GM21360 (cell line): ENCODE results near the gene DOCK7.
"Not testable (repeated sequence)": the region's sequence is repeated elsewhere in the genome, so short reads cannot be mapped to it uniquely, and the experiment has no call there.

Experiments
- ATAC-seq: cut with Tn5 transposase; IDR thresholded peaks from one replicate; pipeline ENCODE4 v1.9.1; 2021; ENCODE audit warnings: mild to moderate bottlenecking, moderate library complexity; ENCODE audit not compliant: unreplicated experiment

The DOCK7 gene

DNA sequence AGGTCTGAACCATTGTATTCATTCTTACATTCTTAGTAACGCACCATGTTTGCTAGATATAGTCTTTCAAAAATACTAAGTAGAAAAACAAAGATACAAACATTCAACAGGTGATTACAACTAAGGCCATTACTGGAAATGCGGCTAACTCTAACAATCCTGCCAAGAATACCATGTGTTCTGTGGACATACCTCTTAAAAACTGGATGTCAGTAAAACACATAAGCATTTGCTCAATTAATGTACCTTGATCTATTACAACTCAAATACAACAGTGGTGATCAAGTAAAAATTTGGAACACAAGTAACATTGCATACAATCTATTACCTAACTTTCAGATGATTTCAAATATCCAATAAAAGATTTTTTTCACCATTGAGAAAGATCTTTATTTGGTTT lies 75.4 kb downstream of the DOCK7 start:
- ATAC-seq, result no peak

DNA sequence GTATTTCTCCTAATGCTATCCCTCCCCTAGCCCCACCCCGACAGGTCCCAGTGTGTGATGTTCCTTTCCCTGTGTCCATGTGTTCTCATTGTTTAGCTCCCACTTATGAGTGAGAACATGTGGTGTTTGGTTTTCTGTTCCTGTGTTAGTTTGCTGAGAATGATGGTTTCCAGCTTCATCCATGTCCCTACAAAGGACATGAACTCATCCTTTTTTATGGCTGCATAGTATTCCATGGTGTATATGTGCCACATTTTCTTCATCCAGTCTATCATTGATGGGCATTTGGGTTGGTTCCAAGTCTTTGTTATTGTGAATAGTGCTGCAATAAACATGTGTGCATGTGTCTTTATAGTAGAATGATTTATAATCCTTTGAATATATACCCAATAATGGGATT lies 77.6 kb downstream of the DOCK7 start:
- ATAC-seq, result not testable (repeated sequence)

DNA sequence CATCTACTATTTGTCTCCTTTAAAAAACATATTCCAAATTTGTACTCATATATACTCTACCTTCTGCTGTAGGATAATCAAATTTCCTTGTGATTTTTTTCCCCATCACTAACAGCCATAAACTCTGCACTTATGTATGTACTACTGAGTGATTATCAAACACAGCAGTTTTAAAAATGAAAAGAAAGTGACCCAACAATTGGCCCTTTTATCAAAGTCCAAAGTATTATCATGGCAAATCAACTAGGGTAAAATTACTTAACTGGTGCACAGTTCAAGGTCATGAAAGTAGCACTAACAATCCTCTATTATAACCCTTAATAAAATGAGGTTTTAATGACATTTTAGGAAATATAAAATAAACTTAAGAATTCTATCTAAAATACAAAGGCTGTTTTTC lies 79.3 kb downstream of the DOCK7 start:
- ATAC-seq, result no peak

DNA sequence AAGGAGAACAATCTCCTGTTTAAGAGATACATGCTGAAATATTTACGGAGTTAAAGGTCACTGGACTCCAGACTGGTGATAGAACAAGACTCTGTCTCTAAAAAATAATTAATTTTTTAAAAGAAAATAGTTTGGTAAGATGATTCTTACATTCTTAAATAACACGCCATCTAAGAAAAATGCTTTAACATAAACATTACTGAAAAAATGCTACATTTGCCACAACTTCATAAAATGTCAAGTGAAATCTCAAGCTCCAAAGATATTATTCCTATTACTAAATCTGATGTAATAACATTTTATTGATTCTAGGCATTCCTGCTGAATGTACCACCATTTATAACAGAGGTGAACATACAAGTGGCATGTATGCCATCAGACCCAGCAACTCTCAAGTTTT lies 86.7 kb downstream of the DOCK7 start:
- no peak for ATAC-seq

DNA sequence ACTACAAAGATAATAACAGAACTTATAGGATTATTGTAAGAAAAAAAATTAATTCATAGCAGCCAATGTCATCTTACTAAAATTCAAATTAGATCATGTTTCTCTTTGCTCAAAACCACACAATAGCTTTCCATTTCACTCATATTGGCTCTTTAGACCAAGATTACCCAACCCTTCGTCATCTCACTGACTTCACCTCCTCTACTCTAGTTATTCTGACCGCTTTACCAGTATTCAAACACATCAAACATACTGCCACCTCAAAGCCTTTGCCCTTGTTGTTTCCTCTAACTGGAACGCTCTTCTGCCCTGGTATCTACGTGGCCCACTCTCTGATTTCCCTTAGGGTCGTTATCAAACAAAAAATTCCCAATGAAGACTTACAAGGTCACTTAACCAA lies 89.1 kb downstream of the DOCK7 start:
- no peak for ATAC-seq

DNA sequence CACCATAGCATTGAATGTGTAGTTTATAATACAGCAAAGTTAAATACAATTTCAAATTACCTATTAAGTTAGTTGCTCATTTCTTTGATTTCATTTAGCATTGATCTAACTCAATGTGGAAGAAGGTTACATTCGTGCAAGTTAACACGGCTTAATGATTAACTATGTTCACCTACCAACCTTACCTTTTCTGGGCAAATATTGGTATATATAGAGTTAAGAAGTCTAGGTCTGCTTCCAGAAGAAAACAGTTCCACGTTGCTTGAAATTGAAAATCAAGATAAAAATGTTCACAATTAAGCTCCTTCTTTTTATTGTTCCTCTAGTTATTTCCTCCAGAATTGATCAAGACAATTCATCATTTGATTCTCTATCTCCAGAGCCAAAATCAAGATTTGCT lies 90.9 kb downstream of the DOCK7 start, which contains the start of gene ANGPTL3:
ANGPTL3 (plus strand) TSS at position 240 of the 400 bp plus-strand sequence; CDS start at position 287, 47 bp downstream.
- ATAC-seq, result no peak

DNA sequence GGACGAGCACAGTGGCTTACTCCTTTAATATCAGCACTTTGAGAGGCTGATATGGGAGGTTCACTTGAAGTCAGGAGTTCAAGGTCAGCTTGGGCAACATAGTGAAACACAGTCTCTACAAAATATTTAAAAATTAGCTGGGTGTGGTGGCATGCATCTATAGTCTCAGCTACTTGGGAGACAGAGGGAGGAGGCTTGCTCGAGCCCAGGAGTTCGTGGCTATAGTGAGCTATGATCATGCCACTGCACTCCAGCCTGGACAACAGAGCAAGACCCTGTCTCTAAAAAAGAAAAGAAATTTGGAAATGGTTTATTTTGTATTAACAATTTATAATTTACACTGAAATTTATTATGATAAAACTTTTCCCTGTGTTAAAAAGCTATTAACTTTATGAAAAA lies 92.5 kb downstream of the DOCK7 start:
- no peak for ATAC-seq

DNA sequence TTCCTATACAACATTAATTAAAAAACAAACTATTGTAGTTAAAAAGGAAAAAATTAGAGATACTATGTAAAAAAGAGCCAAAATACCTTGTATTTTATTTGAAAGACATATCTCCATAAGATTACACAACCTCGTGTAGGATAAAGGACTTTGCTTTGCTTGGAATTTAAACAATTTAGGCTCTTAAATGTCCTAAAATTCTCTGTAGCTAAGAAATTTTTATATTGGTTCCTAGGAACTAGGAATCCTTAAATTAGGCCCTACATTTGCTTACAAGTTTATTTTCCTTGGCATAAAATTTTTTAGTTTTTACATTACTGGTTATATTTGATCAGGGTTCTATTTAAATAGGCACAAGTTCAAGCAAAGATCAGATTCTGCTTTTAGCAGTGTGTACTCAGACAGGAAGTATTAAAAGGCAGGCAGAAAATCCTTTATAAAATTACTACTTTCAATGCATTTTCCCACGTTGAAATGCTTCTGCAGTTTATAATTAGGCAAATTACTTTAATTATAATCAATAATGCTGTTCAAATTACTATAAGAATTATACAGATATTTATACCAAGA lies 94.3 kb downstream of the DOCK7 start:
- no peak for ATAC-seq

DNA sequence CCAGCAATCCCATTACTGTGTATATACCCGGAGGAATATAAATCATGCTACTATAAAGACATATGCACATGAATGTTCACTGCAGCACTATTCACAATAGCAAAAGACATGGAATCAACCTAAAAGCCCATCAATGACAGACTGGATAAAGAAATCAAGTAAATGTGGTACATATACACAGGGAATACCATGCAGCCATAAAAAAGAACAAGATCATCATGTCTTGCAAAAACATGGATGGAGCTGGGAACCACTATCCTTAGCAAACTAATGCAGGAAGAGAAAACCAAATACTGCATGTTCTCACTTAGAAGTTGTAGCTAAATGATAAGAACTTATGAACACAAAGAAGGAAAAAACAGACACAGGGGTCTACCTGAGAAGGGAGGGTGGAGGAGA lies 97.2 kb downstream of the DOCK7 start:
- ATAC-seq, result no peak

DNA sequence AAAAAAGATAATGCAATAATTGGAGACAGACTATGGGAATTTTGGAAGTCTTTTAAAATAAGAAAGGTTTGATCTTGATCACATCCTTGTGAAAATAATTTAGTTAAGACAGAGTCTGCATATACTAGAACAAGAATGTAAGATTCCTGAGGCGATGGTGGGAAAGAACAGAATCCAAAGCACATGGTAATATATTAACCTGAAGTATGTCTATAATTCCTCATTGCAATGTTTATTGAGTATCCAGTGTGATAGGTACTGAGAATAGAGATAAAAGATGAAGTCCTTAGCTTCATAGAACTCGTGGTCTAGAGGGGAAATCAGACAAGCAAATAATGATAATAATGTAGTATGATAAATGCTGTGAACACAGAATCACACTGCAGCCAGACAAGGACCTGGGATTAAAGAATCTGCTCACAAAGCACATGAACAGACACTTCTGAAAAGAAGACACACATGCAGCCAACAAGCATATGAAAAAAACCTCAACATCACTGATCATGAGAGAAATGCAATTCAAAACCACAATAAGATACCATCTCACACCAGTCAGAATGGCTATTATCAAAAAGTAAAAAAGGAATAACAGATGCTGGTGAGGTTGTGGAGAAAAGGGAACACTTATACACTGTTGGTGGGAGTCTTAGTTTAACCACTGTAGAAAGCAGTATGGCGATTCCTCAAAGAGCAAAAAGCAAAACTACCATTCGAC lies 97.8 kb downstream of the DOCK7 start:
- ATAC-seq, result no peak

DNA sequence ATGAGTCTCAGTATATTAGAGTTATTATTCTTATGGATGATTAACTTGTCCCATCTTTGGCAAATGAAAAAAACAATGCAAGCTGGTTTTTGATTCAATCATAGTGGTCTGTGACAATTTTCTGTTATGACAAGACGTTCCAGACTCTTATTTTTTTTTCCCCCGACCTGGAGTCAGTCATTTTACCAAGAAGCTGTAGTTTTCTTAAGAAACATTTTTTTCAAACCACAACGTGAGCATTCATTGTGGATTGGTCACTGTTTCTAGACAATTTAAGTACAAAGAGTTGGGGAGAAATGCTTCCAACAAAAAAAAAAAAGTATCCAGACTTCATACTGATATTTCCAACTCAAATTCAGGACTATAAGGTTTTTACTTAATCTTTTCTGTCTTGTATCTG lies 98.9 kb downstream of the DOCK7 start:
- ATAC-seq, result no peak

DNA sequence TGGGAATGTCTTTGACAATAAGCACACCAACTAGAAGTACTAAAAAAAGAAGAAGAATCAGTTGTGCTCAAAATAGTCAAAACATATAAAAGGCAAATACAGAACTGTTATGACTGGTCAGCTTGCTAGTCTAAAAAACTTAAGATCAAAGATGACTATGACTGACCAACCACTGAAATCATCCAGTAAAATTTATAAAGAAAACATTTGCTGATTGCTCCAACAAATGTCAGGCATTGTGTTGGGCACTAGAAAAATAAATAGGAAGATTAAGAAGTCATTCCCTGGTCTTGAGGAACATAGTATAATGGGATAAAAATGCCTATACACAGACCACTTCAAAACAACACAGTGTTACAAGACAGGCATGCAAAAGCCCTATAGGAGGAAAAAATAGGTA lies 100.2 kb downstream of the DOCK7 start:
- no peak for ATAC-seq

DNA sequence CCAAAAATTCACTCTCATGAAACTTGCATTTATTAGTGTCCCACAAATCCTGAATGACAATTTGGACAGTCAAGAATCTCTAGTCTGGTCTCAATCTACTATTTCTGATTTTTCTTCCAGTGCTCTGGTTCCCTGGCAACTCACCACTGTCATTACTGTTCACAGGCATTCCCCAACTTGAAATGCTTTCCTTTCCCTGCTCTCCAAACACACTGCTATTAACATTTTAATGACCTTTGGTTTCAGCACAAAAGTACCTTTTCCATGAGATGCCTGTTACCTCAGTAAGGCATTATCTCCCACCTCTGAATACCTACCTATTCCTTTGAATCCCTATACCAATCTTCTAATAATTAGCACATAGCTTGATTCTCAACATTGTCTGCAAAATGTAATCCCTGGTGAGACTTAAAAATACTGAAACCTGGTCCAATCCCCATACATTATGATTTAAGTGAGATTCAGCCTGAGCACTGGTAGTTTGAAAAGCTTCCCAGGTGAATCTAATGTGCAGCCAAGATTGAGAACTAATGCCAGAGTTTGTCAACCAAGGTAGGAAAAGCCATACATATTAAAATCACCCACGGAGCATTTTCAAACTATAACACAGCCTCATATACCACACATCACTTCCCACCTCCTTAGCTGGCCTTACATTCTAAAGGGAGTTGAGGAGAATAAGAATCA lies 102.6 kb downstream of the DOCK7 start:
- ATAC-seq, result no peak

DNA sequence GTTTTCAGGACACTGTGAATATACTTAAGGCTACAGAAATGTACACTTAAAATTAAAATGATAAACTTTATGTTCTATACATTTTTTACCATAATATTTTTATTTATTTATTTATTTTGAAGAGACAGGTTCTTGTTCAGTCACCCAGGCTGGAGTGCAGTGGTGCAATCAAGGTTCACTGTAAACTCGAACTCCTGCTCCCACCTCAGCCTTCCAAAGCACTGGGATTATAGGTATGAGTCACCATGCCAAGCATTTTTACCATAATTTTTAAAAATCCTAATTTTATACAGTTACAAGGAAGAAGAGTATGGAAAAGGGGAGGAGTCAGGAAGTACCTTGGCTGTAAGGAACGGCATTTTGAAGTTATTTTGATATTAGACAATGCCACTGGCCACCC lies 114.5 kb downstream of the DOCK7 start:
- no peak for ATAC-seq

DNA sequence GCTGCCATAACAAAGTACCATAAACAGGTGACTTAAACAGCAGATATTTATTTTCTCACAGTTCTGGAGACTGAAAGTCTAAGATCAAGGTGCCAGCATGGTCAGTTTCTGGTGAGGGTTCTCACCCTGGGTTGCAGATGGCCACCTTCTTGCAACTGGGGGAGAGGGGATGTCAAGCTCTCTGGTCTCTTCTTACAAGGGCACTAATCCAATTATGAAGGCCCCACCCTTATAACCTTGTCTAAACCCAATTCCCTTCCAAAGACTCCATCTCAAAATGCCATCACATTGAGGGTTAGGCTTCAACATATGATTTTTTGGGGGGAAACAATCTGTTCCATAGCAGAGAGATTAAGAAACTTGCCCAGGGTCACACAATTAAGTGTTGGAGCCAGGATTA lies 115.7 kb downstream of the DOCK7 start:
- ATAC-seq, result no peak

DNA sequence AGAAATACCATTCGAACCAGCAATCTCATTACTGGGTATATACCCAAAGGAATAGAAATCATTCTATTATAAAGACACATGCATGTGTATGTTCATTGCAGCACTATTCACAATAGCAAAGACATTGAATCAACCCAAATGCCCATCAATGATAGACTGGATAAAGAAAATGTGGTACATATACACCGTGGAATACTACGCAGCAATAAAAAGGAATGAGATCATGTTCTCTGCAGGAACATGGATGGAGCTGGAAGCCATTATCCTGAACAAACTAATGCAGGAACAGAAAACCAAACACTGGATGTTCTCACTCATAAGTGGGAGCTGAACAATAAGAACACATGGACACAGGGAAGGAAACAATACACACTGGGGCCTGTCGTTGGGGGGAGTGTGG lies 116.7 kb downstream of the DOCK7 start:
- ATAC-seq, result not testable (repeated sequence)

DNA sequence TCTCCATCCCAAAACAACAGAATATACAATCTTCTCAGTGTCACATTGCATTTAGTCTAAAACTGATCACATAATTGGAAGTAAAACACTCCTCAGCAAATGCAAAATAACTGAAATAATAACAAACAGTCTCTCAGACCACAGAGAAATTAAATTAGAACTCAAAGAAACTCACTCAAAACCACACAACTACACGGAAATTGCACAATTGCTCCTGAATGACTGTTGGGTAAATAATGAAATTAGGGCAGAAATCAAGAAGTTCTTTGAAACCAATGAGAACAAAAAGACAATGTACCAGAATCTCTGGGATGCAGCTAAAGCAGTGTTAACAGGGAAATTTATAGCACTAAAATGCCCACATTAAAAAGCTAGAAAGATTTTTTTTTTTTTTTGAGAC lies 120.3 kb downstream of the DOCK7 start:
- not testable (repeated sequence) for ATAC-seq

DNA sequence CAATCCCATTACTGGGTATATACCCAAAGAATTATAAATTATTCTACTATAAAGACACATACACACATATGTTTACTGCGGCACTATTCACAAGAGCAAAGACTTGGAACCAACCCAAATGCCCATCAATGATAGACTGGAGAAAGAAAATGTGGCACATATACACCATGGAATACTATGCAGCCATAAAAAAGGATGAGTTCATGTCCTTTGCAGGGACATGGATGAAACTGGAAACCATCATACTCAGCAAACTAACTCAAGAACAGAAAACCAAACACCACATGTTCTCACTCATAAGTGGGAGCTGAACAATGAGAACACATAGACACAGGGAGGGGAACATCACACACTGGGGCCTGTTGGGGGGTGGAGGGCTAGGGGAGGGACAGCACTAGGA lies 121.0 kb downstream of the DOCK7 start:
- ATAC-seq, result not testable (repeated sequence)

DNA sequence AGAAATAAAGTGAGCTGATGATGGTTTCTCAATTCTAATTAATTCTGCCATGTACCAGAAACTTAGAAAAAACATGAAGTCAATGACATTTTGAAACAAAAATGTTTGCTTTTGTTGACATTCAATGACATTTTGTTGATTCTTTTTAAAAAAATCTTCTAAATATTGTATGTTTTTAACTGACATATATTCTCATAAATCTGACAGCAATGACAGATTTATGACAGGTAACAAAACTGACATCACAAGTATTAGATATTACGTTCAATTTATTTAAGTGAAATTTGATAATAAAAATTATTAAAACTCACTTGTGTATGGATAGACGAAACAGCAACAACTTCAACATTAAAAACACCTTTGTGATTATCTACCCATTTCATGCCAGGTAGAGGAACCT lies 126.9 kb downstream of the DOCK7 start:
- no peak for ATAC-seq

DNA sequence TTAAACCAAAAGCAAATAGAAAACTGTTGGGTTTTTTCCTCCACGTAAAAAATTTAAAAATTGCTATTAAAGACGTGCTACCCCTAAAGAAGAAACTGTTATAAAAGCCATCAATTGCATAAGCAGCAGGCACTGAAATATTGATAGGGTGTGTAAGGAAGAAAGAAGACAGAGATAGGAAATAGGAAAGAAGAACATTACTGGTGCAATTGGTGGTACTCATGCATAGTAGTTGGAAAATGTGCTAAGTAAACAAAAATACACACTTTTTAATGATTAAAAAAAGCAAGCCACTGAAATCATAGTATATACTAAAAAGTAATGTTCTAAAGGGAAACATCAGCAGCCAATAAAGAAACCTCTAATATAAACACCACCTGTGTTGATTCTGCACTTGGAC lies 143.6 kb downstream of the DOCK7 start:
- no peak for ATAC-seq

DNA sequence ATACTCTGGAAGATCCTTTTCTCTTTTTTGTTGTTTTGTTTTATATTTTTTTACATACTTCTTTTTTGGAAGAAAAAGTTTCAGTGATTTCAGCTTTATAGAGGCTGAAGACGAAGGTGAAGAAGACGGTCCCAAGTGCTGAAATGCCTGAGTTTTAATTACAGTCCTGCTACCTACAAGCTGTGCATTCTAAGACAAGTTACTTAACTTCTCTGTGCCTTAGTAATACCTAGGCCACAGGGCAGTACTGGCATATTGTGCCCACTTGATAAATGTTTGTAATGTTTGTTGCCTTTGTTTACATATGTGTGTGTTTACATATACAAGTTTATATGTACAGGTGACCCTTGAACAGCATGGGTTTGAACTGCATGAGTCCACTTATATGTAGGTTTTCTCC lies 147.1 kb downstream of the DOCK7 start:
- no peak for ATAC-seq

DNA sequence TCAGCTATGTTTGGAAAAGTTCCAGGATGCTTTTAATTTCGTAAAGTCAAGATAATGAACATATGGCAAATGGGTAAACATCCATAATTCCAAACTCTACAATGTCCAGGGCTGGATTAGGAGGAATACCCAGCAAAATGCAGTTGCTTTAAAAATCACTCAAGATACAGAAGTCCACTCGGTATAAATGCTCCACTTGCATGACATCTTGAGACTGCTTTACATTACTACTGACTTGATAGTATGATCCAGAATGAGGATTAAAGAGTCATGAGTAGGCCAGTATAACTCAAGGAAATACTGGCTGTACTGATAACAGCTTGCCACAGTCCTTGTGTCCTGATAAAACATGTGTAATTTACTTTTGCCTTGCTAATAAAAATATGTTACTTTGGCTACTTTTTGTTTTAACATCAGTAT lies 149.1 kb downstream of the DOCK7 start:
- ATAC-seq, result no peak
